Measurements from ENCODE around the gene CLK2. TPM values are rescaled to one million over a fixed set of nuclear protein-coding genes. Genes with fewer than 3 reads are reported as not detected.

Gene CLK2
- total and polyA plus RNA-seq, 2 of the 8 experiments (the other 6 are each of a cell fraction or from before 2014, with no cell fraction given) = 62.2 to 76.0 TPM

DNA sequence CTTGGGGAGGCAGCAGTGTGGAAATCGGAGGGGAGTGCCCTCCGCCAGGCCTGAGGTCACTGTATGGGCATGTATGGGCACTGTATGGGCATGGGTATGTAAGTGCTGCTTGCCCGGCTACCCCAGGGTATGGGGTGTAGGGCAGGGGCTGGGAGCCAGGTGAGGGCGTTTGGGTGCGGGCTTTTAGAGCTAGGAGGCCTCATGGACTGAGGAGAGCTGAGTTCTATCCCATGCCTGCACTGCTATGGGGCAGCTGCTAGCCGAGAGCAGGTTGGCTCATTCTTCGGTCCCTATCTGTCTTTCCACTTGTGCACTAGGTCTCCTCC is 22.6 kb upstream of the CLK2 start (continued):
- no peak for TF ChIP-seq NANOG (IDR thresholded peaks at IDR 0.05; ENCODE audit: insufficient read depth, low read depth, low read length, poor library complexity, severe bottlenecking)

Data from H1 (cell line).